Stimulated activated memory B cell treated with anti-CD40 and anti-IgM and Interleukin-4, amounts not matched to agents 10 μg/mL and 1 μg/mL and 100 μg/mL, for 72 hours (primary cell): ENCODE measurements around the gene FHOD3.

Experiments
- ATAC-seq: fragments of 150-1000 bp; cut with Tn5 transposase; 2 replicates; pipeline ENCODE4 v1.10.0; 2021
- H3K27ac Mint-ChIP-seq: one replicate; pipeline ENCODE4 v1.8.0; 2022; ENCODE audit warnings: mild to moderate bottlenecking, mixed read lengths
- H3K27me3 Mint-ChIP-seq: one replicate; pipeline ENCODE4 v1.8.0; 2022; ENCODE audit warnings: mixed read lengths
- H3K36me3 Mint-ChIP-seq: one replicate; pipeline ENCODE4 v1.8.0; 2022; ENCODE audit warnings: mixed read lengths
- H3K4me1 Mint-ChIP-seq: one replicate; pipeline ENCODE4 v1.8.0; 2022; ENCODE audit warnings: mixed read lengths
- H3K4me3 Mint-ChIP-seq: one replicate; pipeline ENCODE4 v1.8.0; 2022; ENCODE audit warnings: mild to moderate bottlenecking, moderate library complexity, mixed read lengths
- H3K9me3 Mint-ChIP-seq: one replicate; pipeline ENCODE4 v1.8.0; 2022; ENCODE audit warnings: mixed read lengths

The FHOD3 gene

GRCh38 chr18:36305375-36305774 is 7.9 kb downstream of the FHOD3 start:
- Mint-ChIP-seq H3K36me3 (no peaks in the 10 kb centered on the region), H3K4me3 (no peak overlapping the region), H3K9me3 (no peaks in the 10 kb centered on the region), H3K27ac (no peak overlapping the region), H3K4me1 (no peaks in the 10 kb centered on the region), H3K27me3 (peaks cover 64% of the 10 kb centered on the region)
- ATAC-seq = no peak

- ATAC-seq = no peak
- Mint-ChIP-seq H3K27ac (no peak overlapping the region), H3K9me3 (no peaks in the 10 kb centered on the region)
Measured at GRCh38 chr18:36307513-36307912, 10.0 kb downstream of the FHOD3 start.

GRCh38 chr18:36308711-36309435 is 11.4 kb downstream of the FHOD3 start:
- Mint-ChIP-seq H3K4me3 (no peak overlapping the region), H3K36me3 (no peaks in the 10 kb centered on the region), H3K27me3 (peaks cover 70% of the 10 kb centered on the region), H3K27ac (no peak overlapping the region), H3K4me1 (no peaks in the 10 kb centered on the region), H3K9me3 (no peaks in the 10 kb centered on the region)
- no peak for ATAC-seq

More at GRCh38 chr18:36307513-36307912, 10.0 kb downstream of the FHOD3 start:
- Mint-ChIP-seq H3K36me3 (no peaks in the 10 kb centered on the region), H3K4me1 (no peaks in the 10 kb centered on the region), H3K4me3 (no peak overlapping the region), H3K27me3 (peaks cover 79% of the 10 kb centered on the region)

GRCh38 chr18:36309436-36310391 is 12.2 kb downstream of the FHOD3 start:
- H3K4me3 Mint-ChIP-seq = no peak overlapping the region
- H3K27ac Mint-ChIP-seq = no peak overlapping the region
- no peaks in the 10 kb centered on the region for H3K36me3 Mint-ChIP-seq
- peaks cover 63% of the 10 kb centered on the region for H3K27me3 Mint-ChIP-seq
- H3K4me1 Mint-ChIP-seq = no peaks in the 10 kb centered on the region
- no peaks in the 10 kb centered on the region for H3K9me3 Mint-ChIP-seq
- ATAC-seq = no peak

GRCh38 chr18:36311026-36311570 is 13.6 kb downstream of the FHOD3 start:
- Mint-ChIP-seq H3K27ac (no peak overlapping the region), H3K27me3 (peaks cover 49% of the 10 kb centered on the region), H3K4me1 (no peaks in the 10 kb centered on the region), H3K4me3 (no peak overlapping the region), H3K9me3 (no peaks in the 10 kb centered on the region), H3K36me3 (no peaks in the 10 kb centered on the region)
- no peak for ATAC-seq

GRCh38 chr18:36312806-36313395 is 15.4 kb downstream of the FHOD3 start:
- no peaks in the 10 kb centered on the region for H3K4me1 Mint-ChIP-seq
- peaks cover 37% of the 10 kb centered on the region for H3K27me3 Mint-ChIP-seq
- H3K27ac Mint-ChIP-seq = no peak overlapping the region
- H3K9me3 Mint-ChIP-seq = no peaks in the 10 kb centered on the region
- H3K36me3 Mint-ChIP-seq = no peaks in the 10 kb centered on the region
- ATAC-seq = no peak
- no peak overlapping the region for H3K4me3 Mint-ChIP-seq

- no peak overlapping the region for H3K27ac Mint-ChIP-seq
- H3K4me3 Mint-ChIP-seq = no peak overlapping the region
- peaks cover 8% of the 10 kb centered on the region for H3K9me3 Mint-ChIP-seq
- peaks cover 42% of the 10 kb centered on the region for H3K27me3 Mint-ChIP-seq
- no peak for ATAC-seq
- H3K4me1 Mint-ChIP-seq = no peaks in the 10 kb centered on the region
- H3K36me3 Mint-ChIP-seq = peaks cover 10% of the 10 kb centered on the region
Measured at GRCh38 chr18:36314098-36314497, 16.6 kb downstream of the FHOD3 start.

GRCh38 chr18:36314754-36315153 is 17.2 kb downstream of the FHOD3 start:
- peaks cover 13% of the 10 kb centered on the region for H3K9me3 Mint-ChIP-seq
- H3K36me3 Mint-ChIP-seq = peaks cover 13% of the 10 kb centered on the region
- ATAC-seq = no peak
- H3K27ac Mint-ChIP-seq = no peak overlapping the region
- peaks cover 45% of the 10 kb centered on the region for H3K27me3 Mint-ChIP-seq
- H3K4me1 Mint-ChIP-seq = no peaks in the 10 kb centered on the region
- H3K4me3 Mint-ChIP-seq = no peak overlapping the region

- Mint-ChIP-seq H3K4me1 (no peaks in the 10 kb centered on the region), H3K27ac (no peak overlapping the region), H3K4me3 (no peak overlapping the region), H3K27me3 (peaks cover 46% of the 10 kb centered on the region), H3K9me3 (peaks cover 16% of the 10 kb centered on the region), H3K36me3 (peaks cover 13% of the 10 kb centered on the region)
- ATAC-seq = no peak
Measured at GRCh38 chr18:36315736-36316135, 18.2 kb downstream of the FHOD3 start.

GRCh38 chr18:36316246-36316645 is 18.7 kb downstream of the FHOD3 start:
- peaks cover 16% of the 10 kb centered on the region for H3K9me3 Mint-ChIP-seq
- H3K4me3 Mint-ChIP-seq = no peak overlapping the region
- H3K27ac Mint-ChIP-seq = no peak overlapping the region
- H3K27me3 Mint-ChIP-seq = peaks cover 46% of the 10 kb centered on the region
- ATAC-seq = no peak
- H3K4me1 Mint-ChIP-seq = no peaks in the 10 kb centered on the region
- peaks cover 13% of the 10 kb centered on the region for H3K36me3 Mint-ChIP-seq

- H3K27me3 Mint-ChIP-seq = peaks cover 59% of the 10 kb centered on the region
- H3K4me1 Mint-ChIP-seq = no peaks in the 10 kb centered on the region
- H3K9me3 Mint-ChIP-seq = peaks cover 16% of the 10 kb centered on the region
- no peak overlapping the region for H3K4me3 Mint-ChIP-seq
- no peak for ATAC-seq
- H3K27ac Mint-ChIP-seq = no peak overlapping the region
- peaks cover 13% of the 10 kb centered on the region for H3K36me3 Mint-ChIP-seq
Measured at GRCh38 chr18:36321658-36322407, 24.3 kb downstream of the FHOD3 start.

GRCh38 chr18:36322408-36322728 is 24.9 kb downstream of the FHOD3 start:
- Mint-ChIP-seq H3K4me3 (no peak overlapping the region), H3K27ac (no peak overlapping the region), H3K27me3 (peaks cover 59% of the 10 kb centered on the region), H3K9me3 (peaks cover 16% of the 10 kb centered on the region), H3K36me3 (peaks cover 13% of the 10 kb centered on the region), H3K4me1 (no peaks in the 10 kb centered on the region)
- ATAC-seq = no peak

- peaks cover 16% of the 10 kb centered on the region for H3K9me3 Mint-ChIP-seq
- peaks cover 62% of the 10 kb centered on the region for H3K27me3 Mint-ChIP-seq
- H3K36me3 Mint-ChIP-seq = peaks cover 13% of the 10 kb centered on the region
- no peak for ATAC-seq
- H3K4me1 Mint-ChIP-seq = no peaks in the 10 kb centered on the region
- no peak overlapping the region for H3K27ac Mint-ChIP-seq
- H3K4me3 Mint-ChIP-seq = no peak overlapping the region
Measured at GRCh38 chr18:36322734-36323133, 25.2 kb downstream of the FHOD3 start.

GRCh38 chr18:36323421-36323820 is 25.9 kb downstream of the FHOD3 start:
- ATAC-seq = no peak
- Mint-ChIP-seq H3K9me3 (peaks cover 14% of the 10 kb centered on the region), H3K27me3 (peaks cover 63% of the 10 kb centered on the region), H3K27ac (no peak overlapping the region), H3K4me1 (no peaks in the 10 kb centered on the region), H3K36me3 (peaks cover 9% of the 10 kb centered on the region), H3K4me3 (no peak overlapping the region)

GRCh38 chr18:36325846-36326245 is 28.3 kb downstream of the FHOD3 start:
- Mint-ChIP-seq H3K36me3 (no peaks in the 10 kb centered on the region), H3K27ac (no peak overlapping the region), H3K4me3 (no peak overlapping the region), H3K27me3 (peaks cover 65% of the 10 kb centered on the region), H3K4me1 (no peaks in the 10 kb centered on the region), H3K9me3 (no peaks in the 10 kb centered on the region)
- no peak for ATAC-seq
